Stimulated activated CD4-positive, alpha-beta T cell treated with anti-CD3 and anti-CD28 coated beads, TNF-alpha, amount 100 ng/mL, for 48 hours (primary cell): ENCODE results near the gene ZNF407.

Experiments used
- DNase-seq, 3 donors: peaks; one replicate each; pipeline ENCODE4 v3.0.0-alpha.2; 2020; ENCODE audit warnings: low read depth in 3 of 3

ZNF407 gene

DNA sequence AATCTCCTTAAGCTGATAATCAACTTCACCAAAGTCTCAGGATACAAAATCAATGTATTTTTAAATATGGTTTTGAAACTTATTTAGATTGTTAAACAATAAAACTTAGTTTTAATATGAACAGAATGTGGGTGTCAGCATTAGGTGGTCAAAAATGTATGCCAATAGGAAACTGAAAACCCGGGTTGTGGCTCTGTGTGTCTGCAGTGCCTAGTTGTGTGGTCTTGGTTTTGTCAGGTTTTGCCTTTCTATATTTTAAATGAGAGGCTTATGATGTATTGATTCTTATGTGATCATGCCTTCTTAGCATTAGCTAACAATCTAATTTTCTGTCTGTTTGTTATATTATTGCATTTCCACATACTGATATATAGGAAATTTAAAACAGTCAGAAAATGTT lies 227.8 kb downstream of the ZNF407 start:
- no peak for DNase-seq

DNA sequence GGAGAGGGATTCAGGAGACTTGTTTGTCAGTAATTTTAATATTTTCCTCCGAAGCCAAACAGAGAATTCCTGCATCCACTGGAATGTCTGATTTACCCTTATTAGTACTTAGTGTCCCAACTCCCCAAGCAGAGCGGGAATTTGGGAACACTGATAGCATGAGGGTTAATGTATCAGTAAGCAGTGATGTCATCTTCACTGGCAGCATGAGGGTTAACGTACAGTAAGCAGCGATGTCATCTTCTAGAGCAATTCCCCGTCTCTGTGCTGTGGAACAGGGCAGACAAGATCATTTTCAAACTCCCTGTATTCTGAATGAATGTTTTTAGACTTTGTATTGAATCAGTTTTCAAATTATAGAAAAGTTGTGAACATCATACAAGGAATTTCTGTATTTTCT lies 228.9 kb downstream of the ZNF407 start:
- DNase-seq, result no peak

GRCh38 chr18:74828200-74828599 lies 230.5 kb downstream of the ZNF407 start:
- DNase-seq, result no peak

DNA sequence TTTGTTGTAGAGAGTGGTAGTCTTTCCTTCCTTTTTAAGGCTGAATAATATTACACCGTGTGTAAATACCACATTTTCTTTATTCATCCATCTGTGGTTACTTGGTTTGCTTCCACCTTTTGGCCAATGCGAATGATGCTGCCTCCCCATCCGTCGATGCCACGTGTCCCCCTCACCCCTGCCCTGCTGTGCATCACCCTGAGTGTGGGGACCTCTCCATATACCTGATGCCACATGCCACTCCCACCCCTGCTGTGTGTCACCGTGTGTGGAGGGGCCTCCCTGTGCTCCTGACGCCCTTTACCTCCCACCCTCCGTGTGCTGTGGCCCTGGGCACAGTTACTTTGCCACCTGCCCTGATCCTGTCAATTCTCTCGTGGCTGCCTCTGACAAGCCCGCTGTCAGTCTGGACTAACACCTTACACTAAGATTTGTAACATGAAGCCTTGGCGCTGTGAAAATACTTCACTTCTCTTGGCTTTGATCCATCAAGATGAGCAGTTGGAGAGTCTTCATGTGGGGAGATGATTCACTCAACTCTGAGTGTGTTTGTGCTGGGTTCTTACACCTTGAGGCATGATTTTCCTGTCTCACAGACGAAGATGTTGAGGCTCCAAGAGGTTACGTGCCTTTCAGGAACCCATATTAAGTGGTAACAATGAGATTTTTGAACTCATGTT lies 234.0 kb downstream of the ZNF407 start:
- no peak for DNase-seq

DNA sequence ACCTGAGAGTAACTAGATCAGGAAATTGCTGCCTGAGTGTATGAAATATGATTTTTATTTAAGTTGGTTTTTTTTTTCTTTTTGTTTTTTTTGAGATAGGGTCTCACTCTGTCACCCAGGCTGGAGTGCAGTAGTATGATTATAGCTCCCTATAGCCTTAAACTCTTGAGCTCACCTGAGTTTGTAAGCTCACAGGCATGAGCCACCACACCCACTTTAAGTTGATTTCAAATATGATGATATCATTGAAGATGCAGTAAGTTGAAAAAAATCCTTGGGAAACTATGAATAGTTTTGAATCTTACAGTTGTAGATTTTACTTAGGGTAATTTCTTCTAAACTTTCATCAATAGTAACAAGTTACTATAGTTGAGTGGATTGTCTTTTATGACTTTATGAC lies 234.7 kb downstream of the ZNF407 start:
- DNase-seq, result no peak

DNA sequence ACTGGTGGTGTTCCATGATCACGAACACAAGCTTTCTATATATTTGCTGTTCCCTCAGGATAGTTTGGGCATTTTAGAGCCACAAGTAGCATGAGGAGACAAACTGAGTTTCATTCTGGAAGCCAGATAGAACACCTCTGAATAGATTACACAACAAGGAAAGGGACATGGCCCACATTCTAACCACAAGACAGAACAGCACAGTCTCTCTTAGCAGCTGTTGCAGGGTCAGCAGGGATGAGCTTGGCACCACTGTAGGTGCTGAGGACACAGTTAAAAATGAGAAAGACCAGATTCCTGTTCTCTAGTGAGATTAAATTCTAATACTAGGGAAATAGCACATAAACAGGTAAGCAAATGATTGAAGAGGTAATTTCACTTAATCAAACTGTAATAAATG lies 235.3 kb downstream of the ZNF407 start:
- no peak for DNase-seq

- no peak for DNase-seq
These were observed 237.0 kb downstream of the ZNF407 start for GRCh38 chr18:74834424-74835309.

GRCh38 chr18:74836296-74837139 lies 238.8 kb downstream of the ZNF407 start:
- DNase-seq, result no peak

DNA sequence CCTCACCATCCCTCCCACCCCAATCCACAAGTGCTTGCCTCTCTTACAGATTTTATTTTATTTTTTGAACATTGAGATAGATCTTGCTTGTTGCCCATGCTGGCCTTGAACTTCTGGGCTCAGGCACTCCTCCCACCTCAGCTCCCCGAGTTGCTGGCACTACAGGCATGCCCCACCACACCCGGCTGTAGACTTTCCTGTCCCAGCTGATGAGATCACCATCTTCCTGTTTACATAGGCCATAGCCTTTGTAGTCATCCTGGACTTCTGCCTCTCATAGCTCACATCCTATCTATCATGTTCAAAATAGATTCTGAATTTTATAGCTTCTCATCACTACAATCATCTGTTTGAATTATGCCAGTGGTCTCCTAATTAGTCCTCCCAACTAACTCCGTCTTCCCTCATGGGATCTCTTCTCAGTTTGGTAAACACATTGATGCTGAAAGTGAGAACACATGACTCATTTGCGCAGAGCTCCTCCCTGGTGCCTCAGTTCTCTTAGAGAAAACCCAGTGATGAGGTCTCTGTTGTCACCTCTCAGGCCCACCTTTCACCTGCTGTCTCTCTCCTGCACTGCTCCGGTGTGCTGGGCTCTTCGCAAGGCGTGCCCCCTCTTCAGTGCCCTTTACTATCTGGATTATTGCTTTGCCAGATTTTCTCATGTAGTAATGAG lies 243.0 kb downstream of the ZNF407 start:
- DNase-seq, result no peak

DNA sequence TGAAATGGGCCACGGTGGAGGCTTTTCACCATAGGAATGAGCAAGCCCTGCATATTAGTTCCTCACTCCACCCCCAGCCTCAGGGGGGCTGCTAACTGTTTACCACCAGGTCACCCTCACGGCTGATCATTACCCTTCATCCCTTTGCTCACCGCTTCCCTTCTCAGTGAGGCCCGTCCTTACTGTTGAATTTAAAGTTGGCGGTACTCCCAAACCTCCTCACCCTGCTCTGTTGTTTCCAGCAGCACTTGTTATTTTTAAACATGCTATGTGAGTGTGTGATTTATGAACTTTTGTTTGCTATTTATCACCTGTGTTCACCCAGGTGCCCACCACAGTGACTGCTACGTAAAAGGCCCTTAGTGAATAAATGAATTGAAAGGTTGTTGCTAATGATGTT lies 243.6 kb downstream of the ZNF407 start:
- no peak for DNase-seq

DNA sequence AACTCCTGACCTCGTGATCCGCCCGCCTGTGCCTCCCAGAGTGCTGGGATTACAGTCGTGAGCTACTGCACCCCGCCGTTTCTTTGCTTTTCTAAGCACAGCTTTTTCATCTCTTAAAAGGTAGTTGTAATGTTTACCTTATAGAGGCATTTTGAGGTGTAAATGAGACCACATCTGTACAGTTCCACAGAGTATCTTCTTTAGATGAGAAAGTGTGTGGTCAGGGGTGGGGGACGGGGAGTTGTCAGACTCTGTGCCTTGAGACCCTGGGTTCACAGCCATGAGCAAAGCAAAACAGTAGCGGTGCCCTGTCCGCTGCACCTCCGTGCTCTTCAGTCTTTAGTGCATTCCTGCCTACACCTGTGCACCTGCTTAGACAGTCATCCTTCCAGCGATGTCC lies 251.6 kb downstream of the ZNF407 start:
- no peak for DNase-seq

GRCh38 chr18:74856434-74856833 lies 258.8 kb downstream of the ZNF407 start:
- DNase-seq, result no peak

- DNase-seq, result no peak
These were observed 259.3 kb downstream of the ZNF407 start for GRCh38 chr18:74856928-74857327.

- DNase-seq, result no peak
These were observed 260.2 kb downstream of the ZNF407 start for GRCh38 chr18:74857901-74858300.

GRCh38 chr18:74861154-74861553 lies 263.5 kb downstream of the ZNF407 start:
- DNase-seq, result no peak

DNA sequence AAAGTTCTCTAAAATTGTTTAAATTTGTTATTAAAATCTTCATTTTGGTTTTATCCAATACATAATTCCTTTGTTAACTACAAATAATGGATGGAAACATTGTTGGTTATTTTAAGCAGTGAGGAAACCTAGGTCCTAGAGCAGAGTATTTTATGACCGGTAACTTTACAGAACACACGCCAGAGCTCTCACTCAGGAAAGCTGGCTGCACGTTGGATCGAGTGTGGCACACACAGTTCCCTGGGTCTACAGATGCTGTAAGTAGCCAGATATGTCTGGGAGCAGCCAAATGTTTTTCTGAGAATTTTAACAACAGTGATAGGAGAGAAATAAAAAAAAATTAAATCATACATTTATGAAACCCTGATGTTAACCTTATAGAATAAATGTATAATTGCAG lies 264.4 kb downstream of the ZNF407 start:
- no peak for DNase-seq

DNA sequence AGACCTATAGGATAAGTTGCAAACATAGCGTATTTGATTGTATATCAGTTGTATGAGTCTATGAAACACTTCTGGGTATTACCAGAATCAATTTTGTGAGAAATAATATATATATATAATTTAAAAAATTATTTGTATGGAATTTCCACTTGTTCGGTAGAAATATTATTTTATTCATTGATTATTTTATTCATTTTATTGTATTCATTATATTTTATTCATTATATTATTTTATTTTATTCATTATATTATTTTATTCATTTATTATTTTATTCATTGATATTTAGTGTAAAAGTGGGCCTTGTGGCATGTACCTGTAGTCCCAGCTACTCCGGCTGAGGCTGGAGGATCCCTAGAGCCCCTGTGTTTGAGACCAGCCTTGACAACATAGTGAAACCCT lies 268.9 kb downstream of the ZNF407 start:
- no peak for DNase-seq

DNA sequence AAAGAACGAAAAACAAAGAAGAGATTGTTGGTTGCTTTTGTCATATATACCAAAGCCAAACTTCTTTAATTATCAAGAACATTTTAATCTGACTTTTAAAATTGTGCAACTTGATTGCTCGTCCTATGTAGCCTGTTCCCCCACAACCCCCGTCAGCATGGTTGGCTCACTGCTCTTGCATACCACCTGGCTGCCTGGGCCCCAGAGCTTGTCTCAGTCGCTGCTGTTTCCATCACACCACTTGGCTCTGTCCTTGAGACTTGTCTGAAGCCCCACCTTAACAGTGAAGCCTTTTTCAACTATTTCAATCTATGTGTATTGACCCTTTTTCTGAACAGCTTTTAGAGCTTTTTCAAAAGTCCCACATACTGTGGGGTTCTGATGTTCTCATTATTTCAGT lies 270.8 kb downstream of the ZNF407 start:
- DNase-seq, result no peak

- DNase-seq, result no peak
These were observed 272.5 kb downstream of the ZNF407 start for GRCh38 chr18:74869904-74870863.

- no peak for DNase-seq
These were observed 273.3 kb downstream of the ZNF407 start for GRCh38 chr18:74870950-74871349.

GRCh38 chr18:74873629-74874028 lies 276.0 kb downstream of the ZNF407 start:
- no peak for DNase-seq
